HCT116 (cell line): ENCODE results near the gene MRGPRX4. TPM values are rescaled to one million over a fixed set of nuclear protein-coding genes. Genes with fewer than 3 reads are reported as not detected.

Source experiments
- ATAC-seq: fragments of 200-7000 bp; cut with Tn5 transposase; 2 replicates; pipeline ENCODE4 v1.9.1; 2020; ENCODE audit warnings: mild to moderate bottlenecking, moderate library complexity
- BruUV-seq: library from RNA; stranded (reverse); fragments of 400-500 nt; replicated peaks from 2 replicates; lab custom pipeline; 2021; lab: Mats Ljungman, UMichigan
- CTCF ChIA-PET: fragments of 300-600 bp; sonication (Branson Sonifier 250); formaldehyde crosslinking; loops from one replicate; lab custom pipeline; 2021; ENCODE audit warnings: antibody characterized with exemption; lab: Charles Lee
- POLR2A ChIA-PET: fragments of 300-600, 350-600 bp; sonication (Branson Sonifier 250); formaldehyde crosslinking; loops from one replicate; lab custom pipeline; 2021; ENCODE audit warnings: antibody characterized with exemption; lab: Charles Lee
- RAD21 ChIA-PET, 2 experiments: fragments of 300-600 bp; sonication (Branson Sonifier 250); formaldehyde crosslinking; loops; one replicate each; lab custom pipeline; 2023; ENCODE audit warnings: low total read pairs in 2 of 2; ENCODE audit not compliant: uncharacterized antibody in 2 of 2, unreplicated experiment in 2 of 2, low non-redundant PET in 1 of 2; lab: Charles Lee
- DNase-seq: peaks from one replicate; pipeline ENCODE4 v3.0.0-alpha.2; 2010; ENCODE audit warnings: low read depth, low spot score
- H2AFZ ChIP-seq: fragments of 200-600 bp; shearing (Covaris generic), sonication (generic); 2 replicates; pipeline ENCODE4 v1.6.1; 2017; ENCODE audit warnings: low read depth, mixed run types, mixed read lengths, antibody characterized with exemption, low read length; ENCODE audit not compliant: poor library complexity, severe bottlenecking
- H3K27ac ChIP-seq: 2 replicates; pipeline ENCODE4 v1.5.1; 2012; ENCODE audit warnings: low read depth, low read length
- H3K27me3 ChIP-seq: fragments of 200-600 bp; sonication (generic); 2 replicates; pipeline ENCODE4 v1.6.1; 2016; ENCODE audit warnings: mixed run types, low read length, mixed read lengths; ENCODE audit not compliant: insufficient read depth
- H3K36me3 ChIP-seq, 2 experiments: fragments of 200-500 bp in 1 of 2; fragments of 200-600 bp in 1 of 2; sonication (Bioruptor generic) in 1 of 2; sonication (generic) in 1 of 2; 2 replicates each; pipeline versions ENCODE4 v1.5.1 to v1.6.1; 2014 to 2016; ENCODE audit warnings: low read length in 2 of 2, inconsistent platforms in 1 of 2, mixed read lengths in 1 of 2, mixed run types in 1 of 2; ENCODE audit not compliant: insufficient read depth in 2 of 2, control insufficient read depth in 1 of 2
- H3K4me1 ChIP-seq, 2 experiments: fragments of 200-600 bp in 1 of 2; sonication (generic) in 1 of 2; 2 replicates each; pipeline versions ENCODE4 v1.5.1 to v1.6.1; 2012 to 2017; ENCODE audit warnings: low read length in 2 of 2, inconsistent platforms in 1 of 2, mild to moderate bottlenecking in 1 of 2, mixed read lengths in 1 of 2, mixed run types in 1 of 2, moderate library complexity in 1 of 2; ENCODE audit not compliant: insufficient read depth in 2 of 2, control insufficient read depth in 1 of 2
- H3K4me2 ChIP-seq: fragments of 200-600 bp; sonication (generic); 2 replicates; pipeline ENCODE4 v1.6.1; 2017; ENCODE audit warnings: mixed run types, low read length, mixed read lengths
- H3K4me3 ChIP-seq, 2 experiments: fragments of 200-600 bp in 1 of 2; sonication (generic) in 1 of 2; replicated peaks in 1 of 2; 2 replicates each; pipeline ENCODE4 v1.5.1; 2011 to 2016; ENCODE audit warnings: low read length in 2 of 2, control low read depth in 1 of 2, low read depth in 1 of 2, mild to moderate bottlenecking in 1 of 2, mixed read lengths in 1 of 2, mixed run types in 1 of 2
- H3K79me2 ChIP-seq: fragments of 200-600 bp; sonication (generic); 2 replicates; pipeline ENCODE4 v1.6.1; 2017; ENCODE audit warnings: mild to moderate bottlenecking, mixed run types, low read length, moderate library complexity, mixed read lengths; ENCODE audit not compliant: insufficient read depth
- H3K9ac ChIP-seq: fragments of 200-600 bp; sonication (generic); 2 replicates; pipeline ENCODE4 v1.6.1; 2016; ENCODE audit warnings: low read length, mixed read lengths
- H3K9me2 ChIP-seq: fragments of 200-600 bp; sonication (generic), shearing (Covaris generic); 2 replicates; pipeline ENCODE4 v1.6.1; 2017; ENCODE audit warnings: mixed run types, mild to moderate bottlenecking, moderate library complexity; ENCODE audit not compliant: insufficient read depth
- H3K9me3 ChIP-seq, 2 experiments: fragments of 200-500 bp in 1 of 2; fragments of 200-600 bp in 1 of 2; sonication (Bioruptor generic) in 1 of 2; sonication (generic) in 1 of 2; 2 replicates each; pipeline ENCODE4 v1.6.1; 2014 to 2017; ENCODE audit warnings: low read length in 2 of 2, mixed read lengths in 2 of 2, inconsistent platforms in 1 of 2, low read depth in 1 of 2, mild to moderate bottlenecking in 1 of 2, mixed run types in 1 of 2, moderate library complexity in 1 of 2; ENCODE audit not compliant: control insufficient read depth in 1 of 2, insufficient read depth in 1 of 2
- H4K20me1 ChIP-seq: fragments of 200-600 bp; sonication (generic), shearing (Covaris generic); 2 replicates; pipeline ENCODE4 v1.6.1; 2017; ENCODE audit warnings: mixed run types, mild to moderate bottlenecking, moderate library complexity; ENCODE audit not compliant: insufficient read depth
- CBX3 ChIP-seq: IDR thresholded peaks from 2 replicates; pipeline ENCODE4 v1.6.1; 2012; ENCODE audit warnings: low read depth
- EGR1 ChIP-seq: IDR thresholded peaks from 2 replicates; pipeline ENCODE4 v1.6.1; 2012; ENCODE audit warnings: low read depth
- ELF1 ChIP-seq: IDR thresholded peaks from 2 replicates; pipeline ENCODE4 v1.6.1; 2012; ENCODE audit warnings: low read depth, borderline replicate concordance
- POLR2A ChIP-seq: IDR thresholded peaks from 2 replicates; pipeline ENCODE4 v1.7.0; 2011; ENCODE audit warnings: borderline replicate concordance; ENCODE audit not compliant: insufficient read depth, insufficient read length; ENCODE audit errors: extremely low read depth
- POLR2AphosphoS5 ChIP-seq: IDR thresholded peaks from 2 replicates; pipeline ENCODE4 v1.6.1; 2011; ENCODE audit warnings: mild to moderate bottlenecking, low read depth, low read length, moderate library complexity
- RAD21 ChIP-seq: IDR thresholded peaks from 2 replicates; pipeline ENCODE4 v1.6.1; 2012; ENCODE audit warnings: low read depth, mild to moderate bottlenecking
- SIN3A ChIP-seq: IDR thresholded peaks from 2 replicates; pipeline ENCODE4 v1.6.1; 2012; ENCODE audit warnings: low read depth
- SP1 ChIP-seq: IDR thresholded peaks from 2 replicates; pipeline ENCODE4 v1.6.1; 2012; ENCODE audit warnings: low read depth
- YY1 ChIP-seq: IDR thresholded peaks from 2 replicates; pipeline ENCODE4 v1.6.1; 2011; ENCODE audit warnings: low read length, low read depth, moderate library complexity, mild to moderate bottlenecking; ENCODE audit not compliant: insufficient replicate concordance; ENCODE audit errors: extremely low read depth
- ZFX ChIP-seq: fragments of 450-650 bp; IDR thresholded peaks from 2 replicates; pipeline ENCODE4 v1.6.1; 2017
- intact Hi-C: fragments of 100-400 bp; cut with micrococcal nuclease; formaldehyde crosslinking; loops from 2 replicates; pipeline ENCODE4 v1.10.0; 2022
- total RNA-seq: library from RNA; stranded (reverse); gene quantifications from one replicate; pipeline ENCODE4 v1.2.1, GENCODE V29; 2021; ENCODE audit not compliant: unreplicated experiment
- TF ChIP-seq, protein P1 (sequence below), 3 experiments: fragments of 200-600 bp in 1 of 3; sonication (generic) in 1 of 3; IDR thresholded peaks in 2 of 3; conservative IDR thresholded peaks in 1 of 3; 2 replicates each; pipeline ENCODE4 v1.5.1; 2012 to 2017; ENCODE audit warnings: low read depth in 2 of 3, low read length in 2 of 3, antibody characterized with exemption in 1 of 3, borderline replicate concordance in 1 of 3, control low read depth in 1 of 3, mild to moderate bottlenecking in 1 of 3, mixed read lengths in 1 of 3, mixed run types in 1 of 3, moderate library complexity in 1 of 3; ENCODE audit not compliant: insufficient read depth in 1 of 3

Gene MRGPRX4
- total RNA-seq, 1 experiment from 2014 or later, result not detected

DNA sequence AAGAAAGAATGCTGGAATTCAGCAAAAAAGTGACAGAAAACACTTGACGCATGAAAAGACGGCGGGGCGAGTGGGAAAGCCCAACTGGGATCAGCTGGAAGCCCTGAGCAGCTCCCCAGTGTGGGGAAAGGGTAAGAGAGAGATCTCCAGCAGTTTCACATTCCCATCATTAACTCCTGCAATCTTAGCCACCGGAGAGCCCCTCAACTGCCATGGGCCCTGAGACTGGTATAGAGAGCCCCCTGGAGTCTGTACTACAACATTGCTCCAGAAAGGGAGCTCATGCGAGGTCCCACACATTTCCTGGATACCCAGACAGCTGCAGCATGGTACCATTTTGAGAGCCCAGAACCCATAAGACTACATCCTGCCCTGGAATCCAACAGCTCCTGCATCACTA is 31.1 kb downstream of the MRGPRX4 start:
- Histone ChIP-seq H3K9me3 (no peaks in the 10 kb centered on the region), H3K9ac (no peak overlapping the region), H3K4me2 (no peak overlapping the region), H3K4me1 (no peaks in the 10 kb centered on the region), H3K79me2 (no peaks in the 10 kb centered on the region), H3K9me2 (no peaks in the 10 kb centered on the region), H3K27ac (no peak overlapping the region), H2AFZ (no peak overlapping the region), H4K20me1 (no peaks in the 10 kb centered on the region), H3K27me3 (no peaks in the 10 kb centered on the region), H3K4me3 (no peak overlapping the region), H3K36me3 (no peaks in the 10 kb centered on the region)
- peak; percentile 8 for DNase-seq
- POLR2A ChIA-PET, result interaction anchor here (1.0 kb wide), 1 partner anchor 9 kb away, joined by 4 read pairs; no protein-coding TSS in a partner anchor
- ATAC-seq, result peak; percentile 99
- intact Hi-C loops, result loop anchor here (1.0 to 5.0 kb wide), 3 partner anchors 33 to 211 kb away; no protein-coding TSS in a partner anchor
- peak; percentile 68 for TF ChIP-seq RAD21
- TF ChIP-seq, protein P1, sequence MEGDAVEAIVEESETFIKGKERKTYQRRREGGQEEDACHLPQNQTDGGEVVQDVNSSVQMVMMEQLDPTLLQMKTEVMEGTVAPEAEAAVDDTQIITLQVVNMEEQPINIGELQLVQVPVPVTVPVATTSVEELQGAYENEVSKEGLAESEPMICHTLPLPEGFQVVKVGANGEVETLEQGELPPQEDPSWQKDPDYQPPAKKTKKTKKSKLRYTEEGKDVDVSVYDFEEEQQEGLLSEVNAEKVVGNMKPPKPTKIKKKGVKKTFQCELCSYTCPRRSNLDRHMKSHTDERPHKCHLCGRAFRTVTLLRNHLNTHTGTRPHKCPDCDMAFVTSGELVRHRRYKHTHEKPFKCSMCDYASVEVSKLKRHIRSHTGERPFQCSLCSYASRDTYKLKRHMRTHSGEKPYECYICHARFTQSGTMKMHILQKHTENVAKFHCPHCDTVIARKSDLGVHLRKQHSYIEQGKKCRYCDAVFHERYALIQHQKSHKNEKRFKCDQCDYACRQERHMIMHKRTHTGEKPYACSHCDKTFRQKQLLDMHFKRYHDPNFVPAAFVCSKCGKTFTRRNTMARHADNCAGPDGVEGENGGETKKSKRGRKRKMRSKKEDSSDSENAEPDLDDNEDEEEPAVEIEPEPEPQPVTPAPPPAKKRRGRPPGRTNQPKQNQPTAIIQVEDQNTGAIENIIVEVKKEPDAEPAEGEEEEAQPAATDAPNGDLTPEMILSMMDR (IDR thresholded peaks at IDR 0.05 in 2 of 3, conservative IDR thresholded peaks at IDR 0.05 in 1 of 3; ENCODE audit: borderline replicate concordance in 1 of 3, insufficient read depth in 1 of 3, low read depth in 2 of 3, low read length in 2 of 3), result peak; percentile 61 to 71 (median 67); a peak in 5 of 6 replicates
- no peak for TF ChIP-seq SP1
- CTCF ChIA-PET, result interaction anchor here (0.5 to 1.9 kb wide), 17 partner anchors 9 to 473 kb away, joined by 3 to 40 read pairs (median 4); no protein-coding TSS in a partner anchor
- no TSS peak for BruUV-seq
- RAD21 ChIA-PET, result interaction anchor here (1.0 to 1.2 kb wide), 4 partner anchors 33 to 88 kb away, joined by 3 to 7 read pairs (median 6); no protein-coding TSS in a partner anchor

DNA sequence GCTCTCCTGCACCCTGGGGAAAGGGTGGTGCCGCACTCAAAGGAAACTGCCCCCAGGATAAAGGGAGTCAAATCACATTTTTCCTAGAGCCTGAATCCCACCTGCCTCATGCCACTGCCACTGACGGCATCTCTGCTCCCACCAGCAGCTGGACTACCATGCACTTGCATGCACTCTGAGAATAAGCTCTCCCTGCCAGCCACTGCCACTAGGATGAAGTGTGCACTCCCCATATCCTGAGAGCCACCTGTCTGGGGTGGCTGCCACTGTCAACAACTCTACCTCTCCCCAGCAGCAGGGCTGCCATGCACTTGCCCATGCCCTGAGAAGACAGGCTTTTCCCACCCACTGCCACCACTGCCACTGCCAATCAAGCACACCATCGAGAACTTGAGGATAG is 31.6 kb downstream of the MRGPRX4 start:
- H3K27ac ChIP-seq, result no peak overlapping the region
- H3K36me3 ChIP-seq, result no peaks in the 10 kb centered on the region
- no peak overlapping the region for H3K4me3 ChIP-seq
- no TSS peak for BruUV-seq
- no peaks in the 10 kb centered on the region for H4K20me1 ChIP-seq
- POLR2A ChIA-PET, result interaction anchor here (1.0 kb wide), 1 partner anchor 8 kb away, joined by 4 read pairs; no protein-coding TSS in a partner anchor
- H3K4me2 ChIP-seq, result no peak overlapping the region
- no peaks in the 10 kb centered on the region for H3K79me2 ChIP-seq
- no peaks in the 10 kb centered on the region for H3K27me3 ChIP-seq
- ATAC-seq (no peak), DNase-seq (no peak)
- H3K4me1 ChIP-seq, result no peaks in the 10 kb centered on the region
- H2AFZ ChIP-seq, result no peak overlapping the region
- H3K9me3 ChIP-seq, result no peaks in the 10 kb centered on the region
- intact Hi-C loops, result loop anchor here (5.0 kb wide), 1 partner anchor 212 kb away; no protein-coding TSS in a partner anchor
- no peaks in the 10 kb centered on the region for H3K9me2 ChIP-seq
- RAD21 ChIA-PET, result interaction anchor here (1.0 to 1.2 kb wide), 4 partner anchors 33 to 89 kb away, joined by 3 to 7 read pairs (median 6); no protein-coding TSS in a partner anchor
- no peak overlapping the region for H3K9ac ChIP-seq
- TF ChIP-seq CBX3, result no peak
- TF ChIP-seq, protein P1 (IDR thresholded peaks at IDR 0.05 in 2 of 3, conservative IDR thresholded peaks at IDR 0.05 in 1 of 3; ENCODE audit: borderline replicate concordance in 1 of 3, insufficient read depth in 1 of 3, low read depth in 2 of 3, low read length in 2 of 3), result no peak
- no peak for TF ChIP-seq POLR2AphosphoS5
- no peak for TF ChIP-seq EGR1
- TF ChIP-seq SIN3A, result no peak
- TF ChIP-seq POLR2A, result no peak
- TF ChIP-seq SP1, result no peak
- no peak for TF ChIP-seq ZFX
- TF ChIP-seq YY1, result no peak
- TF ChIP-seq ELF1, result no peak
- CTCF ChIA-PET, result interaction anchor here (0.5 to 1.9 kb wide), 17 partner anchors 8 to 473 kb away, joined by 3 to 40 read pairs (median 4); no protein-coding TSS in a partner anchor
